Measurements from ENCODE around the gene SPEG. TPM values are rescaled to one million over a fixed set of nuclear protein-coding genes. Genes with fewer than 3 reads are reported as not detected.

The SPEG gene
- total RNA-seq, 1 donor from 2014 or later, result 71.2 TPM

GRCh38 chr2:219517954-219518778 lies 83.5 kb downstream of the SPEG start:
- no peak overlapping the region for H3K27ac ChIP-seq (ENCODE audit: low read depth, low read length)
- H4K20me1 ChIP-seq (ENCODE audit: insufficient read depth, low read length), result no peaks in the 10 kb centered on the region
- no peaks in the 10 kb centered on the region for H3K36me3 Mint-ChIP-seq (ENCODE audit: low read depth, unreplicated experiment)
- no peaks in the 10 kb centered on the region for H3K9me3 Mint-ChIP-seq (ENCODE audit: unreplicated experiment)
- TF ChIP-seq, protein P1, sequence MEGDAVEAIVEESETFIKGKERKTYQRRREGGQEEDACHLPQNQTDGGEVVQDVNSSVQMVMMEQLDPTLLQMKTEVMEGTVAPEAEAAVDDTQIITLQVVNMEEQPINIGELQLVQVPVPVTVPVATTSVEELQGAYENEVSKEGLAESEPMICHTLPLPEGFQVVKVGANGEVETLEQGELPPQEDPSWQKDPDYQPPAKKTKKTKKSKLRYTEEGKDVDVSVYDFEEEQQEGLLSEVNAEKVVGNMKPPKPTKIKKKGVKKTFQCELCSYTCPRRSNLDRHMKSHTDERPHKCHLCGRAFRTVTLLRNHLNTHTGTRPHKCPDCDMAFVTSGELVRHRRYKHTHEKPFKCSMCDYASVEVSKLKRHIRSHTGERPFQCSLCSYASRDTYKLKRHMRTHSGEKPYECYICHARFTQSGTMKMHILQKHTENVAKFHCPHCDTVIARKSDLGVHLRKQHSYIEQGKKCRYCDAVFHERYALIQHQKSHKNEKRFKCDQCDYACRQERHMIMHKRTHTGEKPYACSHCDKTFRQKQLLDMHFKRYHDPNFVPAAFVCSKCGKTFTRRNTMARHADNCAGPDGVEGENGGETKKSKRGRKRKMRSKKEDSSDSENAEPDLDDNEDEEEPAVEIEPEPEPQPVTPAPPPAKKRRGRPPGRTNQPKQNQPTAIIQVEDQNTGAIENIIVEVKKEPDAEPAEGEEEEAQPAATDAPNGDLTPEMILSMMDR (IDR thresholded peaks at IDR 0.05; ENCODE audit: insufficient read depth, low read depth, low read length), result no peak
- no peak overlapping the region for H3K9ac ChIP-seq (ENCODE audit: low read length)
- H3K4me3 Mint-ChIP-seq (ENCODE audit: unreplicated experiment), result peak overlapping the region; percentile 11
- no peak overlapping the region for H3K4me2 ChIP-seq (ENCODE audit: low read length)
- peaks cover 31% of the 10 kb centered on the region for H3K4me1 ChIP-seq (ENCODE audit: insufficient read depth, low read length)
- H3K27me3 ChIP-seq (ENCODE audit: insufficient read depth, low read length), result peaks cover 18% of the 10 kb centered on the region
- H3K36me3 ChIP-seq (ENCODE audit: insufficient read depth, low read length), result no peaks in the 10 kb centered on the region
- H2AFZ ChIP-seq (ENCODE audit: low read depth, low read length), result no peak overlapping the region
- no peaks in the 10 kb centered on the region for H3K9me3 ChIP-seq (ENCODE audit: insufficient read depth, low read depth, low read length)
- H3K27ac Mint-ChIP-seq (ENCODE audit: unreplicated experiment), result no peak overlapping the region
- FAIRE-seq (no peak), DNase-seq (ENCODE audit: low read depth) (no peak)
- peaks cover 38% of the 10 kb centered on the region for H3K27me3 Mint-ChIP-seq (ENCODE audit: low read depth, unreplicated experiment)
- peaks cover 40% of the 10 kb centered on the region for H3K4me1 Mint-ChIP-seq (ENCODE audit: low read depth, unreplicated experiment)
- no peak overlapping the region for H3K4me3 ChIP-seq (ENCODE audit: insufficient read depth, low read depth, low read length)
- no peaks in the 10 kb centered on the region for H3K79me2 ChIP-seq (ENCODE audit: insufficient read depth, low read length)

DNA sequence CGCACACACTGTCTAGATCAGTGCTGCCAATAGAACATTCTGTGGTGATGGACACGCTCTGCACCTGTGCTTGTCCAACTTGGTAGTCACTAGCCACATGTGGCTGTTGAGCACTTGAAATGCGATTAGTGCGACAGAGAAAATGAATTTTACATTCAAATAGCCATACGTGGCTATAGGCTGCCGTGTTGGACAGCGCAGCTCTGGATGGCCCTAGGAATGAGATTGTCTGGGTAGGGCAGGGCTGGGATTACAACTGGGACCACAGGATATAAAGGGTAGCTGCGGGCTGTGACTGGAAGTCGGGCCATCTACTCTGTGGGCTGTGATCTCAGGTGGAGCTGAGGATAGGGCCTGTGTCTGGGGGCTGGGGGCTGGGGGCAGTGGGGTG lies 84.9 kb downstream of the SPEG start:
- Histone ChIP-seq H3K4me2 (ENCODE audit: low read length) (no peak overlapping the region), H3K9ac (ENCODE audit: low read length) (no peak overlapping the region), H3K4me3 (ENCODE audit: insufficient read depth, low read depth, low read length) (no peak overlapping the region), H4K20me1 (ENCODE audit: insufficient read depth, low read length) (no peaks in the 10 kb centered on the region), H3K9me3 (ENCODE audit: insufficient read depth, low read depth, low read length) (no peaks in the 10 kb centered on the region), H3K27me3 (ENCODE audit: insufficient read depth, low read length) (peaks cover 4% of the 10 kb centered on the region), H3K36me3 (ENCODE audit: insufficient read depth, low read length) (no peaks in the 10 kb centered on the region), H3K79me2 (ENCODE audit: insufficient read depth, low read length) (no peaks in the 10 kb centered on the region), H2AFZ (ENCODE audit: low read depth, low read length) (no peak overlapping the region), H3K4me1 (ENCODE audit: insufficient read depth, low read length) (peaks cover 30% of the 10 kb centered on the region), H3K27ac (ENCODE audit: low read depth, low read length) (no peak overlapping the region)
- Mint-ChIP-seq H3K4me1 (ENCODE audit: low read depth, unreplicated experiment) (peaks cover 33% of the 10 kb centered on the region), H3K36me3 (ENCODE audit: low read depth, unreplicated experiment) (no peaks in the 10 kb centered on the region), H3K9me3 (ENCODE audit: unreplicated experiment) (no peaks in the 10 kb centered on the region), H3K4me3 (ENCODE audit: unreplicated experiment) (no peak overlapping the region), H3K27ac (ENCODE audit: unreplicated experiment) (no peak overlapping the region), H3K27me3 (ENCODE audit: low read depth, unreplicated experiment) (peaks cover 34% of the 10 kb centered on the region)
- FAIRE-seq (no peak), DNase-seq (ENCODE audit: low read depth) (no peak)
- no peak for TF ChIP-seq EZH2 (IDR thresholded peaks at IDR 0.05; ENCODE audit: insufficient read depth, low read length)
- TF ChIP-seq, protein P1 (IDR thresholded peaks at IDR 0.05; ENCODE audit: insufficient read depth, low read depth, low read length), result no peak

- Mint-ChIP-seq H3K4me1 (ENCODE audit: low read depth, unreplicated experiment) (peaks cover 33% of the 10 kb centered on the region), H3K27me3 (ENCODE audit: low read depth, unreplicated experiment) (peaks cover 34% of the 10 kb centered on the region), H3K4me3 (ENCODE audit: unreplicated experiment) (no peak overlapping the region), H3K9me3 (ENCODE audit: unreplicated experiment) (no peaks in the 10 kb centered on the region), H3K36me3 (ENCODE audit: low read depth, unreplicated experiment) (no peaks in the 10 kb centered on the region), H3K27ac (ENCODE audit: unreplicated experiment) (no peak overlapping the region)
- H3K27ac ChIP-seq (ENCODE audit: low read depth, low read length), result no peak overlapping the region
- no peaks in the 10 kb centered on the region for H3K79me2 ChIP-seq (ENCODE audit: insufficient read depth, low read length)
- no peak overlapping the region for H3K4me3 ChIP-seq (ENCODE audit: insufficient read depth, low read depth, low read length)
- no peak for TF ChIP-seq EZH2 (IDR thresholded peaks at IDR 0.05; ENCODE audit: insufficient read depth, low read length)
- TF ChIP-seq, protein P1 (IDR thresholded peaks at IDR 0.05; ENCODE audit: insufficient read depth, low read depth, low read length), result no peak
- no peak overlapping the region for H3K4me2 ChIP-seq (ENCODE audit: low read length)
- no peak for FAIRE-seq
- H2AFZ ChIP-seq (ENCODE audit: low read depth, low read length), result no peak overlapping the region
- H3K36me3 ChIP-seq (ENCODE audit: insufficient read depth, low read length), result no peaks in the 10 kb centered on the region
- peaks cover 3% of the 10 kb centered on the region for H3K27me3 ChIP-seq (ENCODE audit: insufficient read depth, low read length)
- H3K4me1 ChIP-seq (ENCODE audit: insufficient read depth, low read length), result peaks cover 30% of the 10 kb centered on the region
- no peak for DNase-seq (ENCODE audit: low read depth)
- H4K20me1 ChIP-seq (ENCODE audit: insufficient read depth, low read length), result no peaks in the 10 kb centered on the region
- no peaks in the 10 kb centered on the region for H3K9me3 ChIP-seq (ENCODE audit: insufficient read depth, low read depth, low read length)
- H3K9ac ChIP-seq (ENCODE audit: low read length), result no peak overlapping the region
These were observed 85.4 kb downstream of the SPEG start for GRCh38 chr2:219520079-219520478.
